ENCODE measurements around the gene SIGLEC9.
A peak's percentile ranks its signal among the peaks of the same experiment; 100 is the strongest.

SIGLEC9 gene

GRCh38 chr19:51093101-51093500, 31.6 kb upstream of the SIGLEC9 start:
- Histone ChIP-seq H3K36me3 (ENCODE audit: control insufficient read depth in 2 of 2, insufficient read depth in 1 of 2, low read length in 2 of 2) (peaks cover 0 to 4% of the 10 kb centered on the region in 2 experiments; a peak in 2 of 3 replicates), H3K27ac (ENCODE audit: extremely low read depth, low read depth, low read length) (peak overlapping the region; percentile 50; the same call in 1 of the 2 replicates), H3K4me1 (ENCODE audit: control insufficient read depth, insufficient read depth, low read length) (peaks cover 15% of the 10 kb centered on the region), H3K4me3 (ENCODE audit: low read depth, low read length) (no peak overlapping the region), H3K9me3 (ENCODE audit: control insufficient read depth, insufficient read depth, low read depth, low read length) (no peaks in the 10 kb centered on the region)
- POLR2A ChIA-PET = no interaction called here
- TF ChIP-seq ZNF488 (tag by site-specific recombination; IDR thresholded peaks at IDR 0.05) (no peak), ZNF121 (tag by site-specific recombination; IDR thresholded peaks at IDR 0.05) (no peak), ZNF19 (tag by site-specific recombination; IDR thresholded peaks at IDR 0.05; ENCODE audit: low read depth) (no peak), GLIS2 (tag by site-specific recombination; IDR thresholded peaks at IDR 0.05) (no peak), ZFHX2 (tag by site-specific recombination; conservative IDR thresholded peaks at IDR 0.05) (no peak), ZNF843 (tag by site-specific recombination; IDR thresholded peaks at IDR 0.05) (no peak), PATZ1 (tag by site-specific recombination; IDR thresholded peaks at IDR 0.05) (no peak)
- CTCF ChIA-PET = interaction anchor here (0.7 to 7.0 kb wide), 5 partner anchors 8 to 187 kb away, joined by 3 to 177 read pairs (median 3); partner anchors contain the start of gene KLK10

GRCh38 chr19:51093510-51094345, 31.0 kb upstream of the SIGLEC9 start:
- POLR2A ChIA-PET = interaction anchor here (0.9 kb wide), 1 partner anchor 76 kb away, joined by 4 read pairs; no protein-coding TSS in a partner anchor
- Histone ChIP-seq H3K4me1 (ENCODE audit: control insufficient read depth, insufficient read depth, low read length) (peaks cover 15% of the 10 kb centered on the region), H3K4me3 (ENCODE audit: low read depth, low read length) (no peak overlapping the region), H3K27ac (ENCODE audit: extremely low read depth, low read depth, low read length) (no peak overlapping the region), H3K9me3 (ENCODE audit: control insufficient read depth, insufficient read depth, low read depth, low read length) (no peaks in the 10 kb centered on the region), H3K36me3 (ENCODE audit: control insufficient read depth in 2 of 2, insufficient read depth in 1 of 2, low read length in 2 of 2) (peaks cover 0 to 6% of the 10 kb centered on the region in 2 experiments; a peak in 2 of 3 replicates)
- TF ChIP-seq ZNF560 (tag by site-specific recombination; IDR thresholded peaks at IDR 0.05; ENCODE audit: borderline replicate concordance) = no peak
- TF ChIP-seq ZNF501 (tag by site-specific recombination; IDR thresholded peaks at IDR 0.05) = no peak
- no peak for TF ChIP-seq ZBTB44 (tag by site-specific recombination; IDR thresholded peaks at IDR 0.05)
- TF ChIP-seq SCRT1 (tag by site-specific recombination; IDR thresholded peaks at IDR 0.05; ENCODE audit: borderline replicate concordance) = no peak
- no peak for TF ChIP-seq ZNF202 (tag by site-specific recombination; IDR thresholded peaks at IDR 0.05; ENCODE audit: borderline replicate concordance)
- TF ChIP-seq ZNF19 (tag by site-specific recombination; IDR thresholded peaks at IDR 0.05; ENCODE audit: low read depth) = no peak
- no peak for TF ChIP-seq ZNF174 (tag by site-specific recombination; IDR thresholded peaks at IDR 0.05)
- no peak for TF ChIP-seq ZNF624 (tag by site-specific recombination; IDR thresholded peaks at IDR 0.05)
- no peak for TF ChIP-seq ZNF335 (tag by site-specific recombination; conservative IDR thresholded peaks at IDR 0.05)
- no peak for TF ChIP-seq ZBTB1 (tag by site-specific recombination; IDR thresholded peaks at IDR 0.05)
- no peak for TF ChIP-seq ZNF514 (tag by site-specific recombination; IDR thresholded peaks at IDR 0.05)
- no peak for TF ChIP-seq ZNF426 (tag by site-specific recombination; IDR thresholded peaks at IDR 0.05)
- TF ChIP-seq ZNF169 (tag by site-specific recombination; IDR thresholded peaks at IDR 0.05) = no peak
- CTCF ChIA-PET = interaction anchor here (0.5 to 7.0 kb wide), 31 partner anchors 7 to 737 kb away, joined by 3 to 177 read pairs (median 3); partner anchors contain the start of genes KLK10 and KLK7

Measured in HEK293 (cell line).